Kidney glomerular epithelial cell (primary cell): ENCODE results near the gene LRRC4.

Experiments
- DNase-seq: peaks from one replicate; lab custom pipeline; 2025; lab: John Stamatoyannopoulos, UW

LRRC4 gene

DNA sequence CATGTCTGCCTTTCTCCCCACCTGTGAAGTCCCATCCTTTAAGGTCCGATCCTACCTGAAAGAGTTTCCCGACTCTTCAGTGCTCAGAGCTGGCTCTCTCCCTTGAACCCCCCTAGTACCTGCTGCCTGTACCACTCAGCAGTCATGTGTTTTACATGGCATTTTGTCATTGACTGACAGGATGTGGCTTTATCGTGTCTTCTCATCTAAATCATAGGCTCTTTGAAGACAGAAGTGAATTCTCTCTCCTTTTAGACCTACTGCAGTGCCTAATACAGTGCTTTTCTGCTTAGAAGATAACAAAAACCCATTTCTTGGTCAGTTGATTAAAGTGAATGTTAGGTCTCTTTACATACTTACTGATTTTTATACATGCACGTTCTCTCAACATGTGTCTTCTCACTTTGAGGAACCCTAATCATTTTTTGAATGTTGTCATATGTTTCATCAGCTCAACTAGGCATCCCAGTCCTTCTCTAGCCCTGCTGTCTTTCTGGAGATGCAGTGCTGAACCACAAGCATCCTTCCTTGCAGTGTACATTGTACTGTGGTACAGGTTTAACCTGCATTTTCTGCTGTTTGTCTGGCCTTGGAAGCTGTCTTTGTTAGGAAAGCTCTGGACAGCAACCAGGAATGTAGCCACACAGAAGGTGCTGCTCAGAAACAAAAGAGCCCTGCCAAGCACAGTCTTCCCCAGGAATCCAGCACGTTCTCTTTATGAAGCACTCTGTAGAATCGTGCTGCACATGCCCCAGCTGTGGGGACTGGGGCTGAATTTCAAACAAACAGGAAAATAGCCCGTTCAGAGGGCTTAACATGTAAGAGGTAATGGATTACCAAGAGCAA is 28.1 kb upstream of the LRRC4 start:
- no peak for DNase-seq

DNA sequence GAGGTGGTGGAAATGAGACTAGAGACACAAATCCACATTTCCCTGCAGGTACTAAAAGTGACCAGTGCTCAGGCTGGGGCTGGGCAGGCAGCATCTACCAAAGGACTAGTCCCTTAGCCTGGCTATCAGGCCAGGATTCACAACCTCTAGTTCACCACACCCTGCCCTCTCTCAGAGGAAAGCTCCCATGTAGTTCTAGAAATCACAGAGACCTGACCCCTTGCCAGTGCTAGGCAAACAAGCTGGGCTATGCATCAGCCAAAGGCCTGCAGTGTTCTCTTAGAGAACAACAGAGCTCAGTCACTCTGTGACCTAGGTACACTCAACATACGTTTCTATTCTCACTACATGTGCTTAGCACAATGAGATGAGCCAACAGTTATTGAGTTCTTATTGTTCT is 26.7 kb upstream of the LRRC4 start:
- no peak for DNase-seq

DNA sequence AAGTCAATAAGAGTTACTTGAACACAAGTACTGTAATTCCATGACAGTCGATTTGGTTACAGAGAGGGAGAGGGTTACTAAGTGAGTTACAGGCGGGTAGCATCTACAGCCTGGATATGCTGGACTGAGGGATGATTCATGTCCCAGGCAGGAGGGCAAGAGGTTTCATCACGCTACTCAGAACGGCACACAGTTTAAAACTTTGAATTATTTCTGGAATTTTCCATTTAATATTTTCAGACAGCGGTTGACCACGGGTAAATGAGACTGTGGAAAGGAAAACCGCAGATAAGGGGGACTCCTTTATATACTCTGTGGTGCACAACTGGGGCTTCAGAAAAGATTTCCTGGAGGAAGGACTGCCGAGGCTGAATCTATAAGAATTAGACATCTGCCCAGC is 25.7 kb upstream of the LRRC4 start:
- DNase-seq = no peak

DNA sequence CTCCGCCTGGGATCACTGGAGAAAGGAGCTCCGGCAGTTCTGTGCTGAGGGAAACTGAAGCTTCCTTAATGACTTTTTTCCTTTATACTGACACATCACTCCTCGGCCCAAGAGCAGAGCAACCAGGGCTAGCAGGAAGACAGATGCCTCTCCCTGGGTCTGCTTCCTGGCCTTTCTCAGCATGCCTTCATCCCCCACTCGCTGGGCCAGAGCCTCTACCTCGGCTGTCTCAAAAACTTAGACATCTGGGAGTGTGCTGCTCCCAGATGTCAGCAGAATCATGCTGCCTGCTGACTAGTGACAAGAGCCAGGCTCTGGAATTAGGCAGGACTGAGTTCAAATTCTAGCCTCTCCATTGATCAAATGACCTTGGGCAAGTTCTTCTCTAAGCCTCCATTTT is 24.4 kb upstream of the LRRC4 start:
- no peak for DNase-seq

DNA sequence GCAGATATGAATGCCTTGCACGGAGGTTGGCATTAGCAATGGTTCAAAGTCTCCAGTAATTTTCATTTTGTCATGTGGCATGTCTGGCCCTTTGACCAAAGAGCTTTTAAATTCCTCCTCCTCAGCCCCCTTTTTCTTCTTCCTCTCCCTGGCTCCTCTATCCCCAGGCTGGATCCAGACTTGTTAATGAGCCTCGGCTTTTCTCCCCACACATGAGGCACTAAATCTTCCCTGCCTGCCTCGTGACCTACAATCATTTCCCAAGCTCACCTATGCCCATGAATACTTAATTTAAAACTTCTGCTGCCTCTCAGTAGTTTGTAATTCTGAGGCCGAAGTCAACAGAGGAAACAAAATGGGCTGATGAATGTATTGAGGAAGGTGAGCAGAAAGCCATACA is 23.3 kb upstream of the LRRC4 start:
- DNase-seq = no peak

DNA sequence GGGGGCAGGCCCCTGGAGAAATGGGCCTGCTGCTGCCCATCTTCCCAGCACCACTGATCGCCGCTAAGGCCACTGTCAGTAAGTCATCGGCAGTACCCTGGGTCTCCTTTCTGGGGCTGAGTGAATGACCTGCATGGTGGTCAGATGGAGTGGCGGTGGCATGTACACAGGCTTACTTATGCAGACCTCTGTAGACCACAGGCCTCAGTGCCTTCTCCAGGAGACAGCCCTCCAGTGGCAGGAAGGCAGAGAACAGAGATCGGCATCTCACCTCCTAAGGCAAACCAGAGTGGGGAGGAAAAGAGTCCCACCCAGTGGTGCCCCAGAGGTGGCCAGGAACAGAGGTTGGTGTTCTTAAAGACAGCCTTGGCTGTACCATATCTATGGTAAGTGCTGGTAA is 22.8 kb upstream of the LRRC4 start:
- no peak for DNase-seq

DNA sequence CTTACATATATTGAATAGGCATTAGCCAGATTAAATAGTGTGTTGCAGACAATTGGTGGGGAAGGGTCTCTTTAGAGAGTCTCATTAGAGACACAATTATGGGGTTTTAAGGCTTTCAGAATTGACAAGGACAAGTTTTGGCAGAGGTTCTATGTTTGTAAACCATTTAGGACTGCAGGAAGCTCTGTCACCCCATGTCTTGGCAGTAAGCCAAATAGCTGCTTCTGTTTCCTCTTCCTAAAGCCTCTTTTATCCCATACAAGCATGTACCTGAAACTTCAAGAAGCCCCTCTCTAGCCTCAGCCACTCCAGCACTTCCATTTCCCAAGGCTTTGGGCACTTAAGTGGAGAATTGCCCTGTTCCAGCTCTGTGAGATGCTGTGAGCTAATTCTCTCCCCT is 21.8 kb upstream of the LRRC4 start:
- no peak for DNase-seq

DNA sequence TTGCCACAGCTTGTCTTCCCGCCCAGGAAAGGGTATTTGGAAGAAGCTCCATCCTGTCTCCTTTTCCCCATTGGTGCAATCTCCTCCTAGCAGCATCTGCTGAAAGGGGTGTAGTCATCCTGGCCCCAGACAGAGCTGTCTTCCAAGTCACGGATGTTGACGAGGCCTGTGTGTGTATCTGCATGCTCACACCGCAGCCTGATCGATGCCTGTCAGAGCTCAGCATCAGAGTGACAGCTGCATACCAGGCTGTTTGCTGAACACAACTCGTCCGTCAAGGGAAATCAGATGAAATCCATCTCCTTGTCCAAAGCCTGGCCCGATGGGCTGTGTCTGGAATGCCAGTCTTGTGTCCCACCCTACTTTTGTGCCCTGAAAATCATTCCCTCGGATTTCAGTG is 21.2 kb upstream of the LRRC4 start:
- DNase-seq = no peak

DNA sequence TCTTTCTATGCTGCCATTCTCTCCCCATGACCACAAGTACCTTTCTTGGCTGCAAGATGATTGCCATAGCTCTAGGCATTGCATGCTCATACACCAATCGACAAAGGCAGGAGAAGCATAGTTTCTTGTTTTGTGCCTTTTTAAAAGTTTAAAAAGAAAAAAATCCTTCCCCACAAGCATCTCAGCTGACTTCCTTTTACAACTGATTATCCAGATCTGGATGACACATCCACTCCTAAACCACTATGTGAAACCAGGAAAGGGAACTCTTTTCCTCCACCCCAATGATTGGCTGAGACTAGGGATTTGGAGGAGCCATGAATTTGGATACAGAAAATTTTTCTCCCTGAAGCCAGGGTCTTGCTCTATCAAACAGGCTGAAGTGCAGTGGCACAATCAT is 14.5 kb upstream of the LRRC4 start:
- DNase-seq = peak; percentile 18

DNA sequence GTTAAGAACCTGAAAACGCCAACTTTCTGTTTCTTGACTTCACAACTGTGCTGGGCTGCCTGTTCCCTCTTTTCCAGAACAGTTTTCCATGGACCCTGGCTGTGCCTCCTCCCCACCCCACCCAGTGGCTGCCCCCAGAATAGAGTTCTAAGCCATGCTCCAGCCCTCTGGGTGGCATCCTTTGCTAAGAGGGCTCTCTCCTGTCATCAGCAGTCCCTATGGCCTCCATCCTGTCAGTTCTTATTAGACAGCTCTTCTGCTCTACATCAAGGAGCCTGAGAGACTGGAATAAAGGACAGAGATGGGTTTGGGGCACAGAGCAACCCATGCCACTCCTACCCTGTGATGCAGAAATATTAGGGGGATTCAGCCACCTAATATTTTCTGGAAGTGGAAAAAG is 13.9 kb upstream of the LRRC4 start:
- no peak for DNase-seq

DNA sequence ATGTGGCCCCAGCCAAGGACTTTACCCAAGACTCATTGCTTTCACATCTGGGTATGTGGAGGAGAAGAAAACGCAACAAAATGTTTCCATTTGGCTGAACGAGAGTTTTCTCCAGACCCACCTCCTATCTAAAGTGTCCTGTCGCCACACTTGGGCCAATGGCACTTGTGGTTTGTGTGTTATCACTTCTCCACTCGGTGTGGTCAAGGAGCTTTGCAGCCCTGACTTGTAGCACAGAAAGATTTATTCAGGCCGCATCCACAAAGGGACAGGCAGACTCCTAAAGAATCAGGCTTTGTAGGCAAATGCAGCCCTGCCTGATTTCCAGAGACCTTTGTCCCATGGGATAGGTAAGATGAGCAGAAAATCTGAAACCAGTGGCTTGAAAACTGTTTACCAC is 12.8 kb upstream of the LRRC4 start:
- DNase-seq = no peak

DNA sequence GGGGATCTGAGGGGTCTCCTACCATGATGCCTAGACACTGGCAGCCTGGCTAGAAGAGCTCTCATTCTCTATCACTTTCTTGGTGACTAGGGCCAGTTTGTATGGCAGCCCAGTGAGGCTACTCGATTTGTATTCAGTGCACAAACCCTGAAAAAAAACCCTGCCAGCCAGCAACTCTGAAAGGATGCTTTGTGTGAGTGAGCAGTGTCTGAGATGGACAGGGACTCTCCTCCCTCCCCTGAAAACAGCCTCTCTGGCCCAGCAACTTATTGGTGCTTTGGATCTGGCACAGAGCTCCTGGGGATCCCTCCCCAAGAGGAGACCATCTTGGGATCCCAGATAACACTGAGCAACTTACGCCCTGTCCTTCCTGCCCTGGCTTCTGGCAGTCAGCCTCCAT is 10.8 kb upstream of the LRRC4 start:
- no peak for DNase-seq

DNA sequence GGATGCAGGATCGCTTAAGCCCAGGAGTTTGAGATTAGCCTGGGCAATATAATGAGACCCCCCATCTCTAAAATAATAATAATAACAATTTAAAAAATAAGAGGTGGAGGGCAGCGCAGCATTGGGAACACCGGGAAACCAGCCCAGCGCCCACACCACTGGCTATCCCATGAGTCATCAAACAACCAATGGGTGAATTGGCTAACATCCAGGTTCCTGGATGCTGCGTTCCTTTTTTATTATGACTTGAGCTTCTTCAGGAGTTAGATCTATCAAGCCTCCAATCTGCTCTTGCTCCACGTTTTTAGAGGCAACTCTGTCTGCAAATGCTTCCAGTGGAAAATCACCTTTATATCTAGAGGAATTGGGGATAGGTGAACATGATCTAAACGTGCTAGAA is 10.0 kb upstream of the LRRC4 start:
- peak; percentile 18 for DNase-seq

DNA sequence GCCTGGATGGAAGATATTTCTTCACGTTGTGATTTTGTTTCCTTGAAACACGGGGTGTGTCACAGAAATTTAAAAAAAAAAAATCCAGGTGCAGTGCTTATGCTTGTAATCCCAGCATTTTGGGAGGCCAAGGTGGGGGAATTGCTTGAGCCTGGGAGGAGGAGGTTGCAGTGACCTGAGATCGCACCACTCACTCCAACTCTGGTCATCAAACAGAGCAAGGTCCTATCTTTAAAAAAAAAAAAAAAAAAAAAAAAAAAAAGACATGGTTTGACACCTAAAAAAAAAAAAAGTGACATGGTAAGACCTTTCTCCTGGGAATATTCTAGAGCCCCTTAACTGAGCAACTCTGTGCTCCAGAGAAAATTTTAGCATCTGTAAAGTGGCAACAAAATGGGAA is 9.0 kb upstream of the LRRC4 start:
- no peak for DNase-seq

DNA sequence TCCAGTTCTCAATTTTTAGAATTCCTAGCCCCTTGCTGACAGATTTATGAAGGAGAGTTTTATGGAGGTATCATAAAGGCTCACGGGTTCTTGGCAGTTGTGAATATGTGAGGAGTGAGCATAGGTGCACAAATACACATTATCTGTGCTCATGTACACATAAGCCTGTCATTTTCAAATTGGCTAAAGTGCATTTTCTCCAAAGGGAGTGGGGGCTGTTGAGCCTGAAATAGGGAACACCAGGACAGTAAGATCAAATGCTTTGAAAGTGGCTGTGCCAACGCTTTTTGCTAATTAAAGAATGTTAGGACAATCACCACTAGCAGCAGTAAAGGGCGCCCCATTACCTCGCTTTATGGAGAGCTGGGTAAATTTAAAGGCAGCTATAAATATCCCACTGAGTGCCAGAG is 8.3 kb upstream of the LRRC4 start:
- DNase-seq = no peak

DNA sequence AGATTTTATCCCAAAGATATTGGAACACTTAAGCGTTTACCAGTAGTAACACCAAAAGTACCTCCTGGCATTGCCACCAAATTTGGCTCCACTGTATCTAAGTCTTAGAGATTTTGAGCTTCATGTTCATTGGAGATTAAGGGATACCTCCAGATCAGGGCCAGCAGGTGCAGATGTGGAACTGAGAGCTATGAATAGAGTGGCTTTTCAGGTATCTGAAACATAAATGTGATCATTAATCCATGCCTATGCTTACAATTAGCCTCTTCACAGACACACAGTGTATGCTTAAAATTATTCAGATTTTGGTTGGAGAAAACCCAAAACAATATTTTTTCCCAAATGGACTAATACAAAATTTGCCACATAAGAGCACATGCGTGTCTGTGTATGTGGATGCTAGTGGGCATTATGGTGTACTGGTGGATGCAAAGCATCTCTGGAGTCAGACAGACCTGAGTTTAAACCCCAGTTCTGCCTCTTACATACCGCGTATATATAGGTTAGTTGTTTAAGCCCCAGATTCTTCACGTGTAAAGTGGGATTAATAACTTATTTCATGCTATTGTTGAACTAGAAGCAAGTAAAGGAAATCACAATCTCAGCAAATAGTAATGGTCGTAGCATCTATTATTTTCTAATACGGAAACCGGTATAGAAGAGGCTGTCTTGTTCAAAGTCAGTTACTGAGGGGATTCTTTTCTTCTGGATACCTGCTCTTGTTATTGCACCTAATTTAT is 6.8 kb upstream of the LRRC4 start:
- DNase-seq = no peak

DNA sequence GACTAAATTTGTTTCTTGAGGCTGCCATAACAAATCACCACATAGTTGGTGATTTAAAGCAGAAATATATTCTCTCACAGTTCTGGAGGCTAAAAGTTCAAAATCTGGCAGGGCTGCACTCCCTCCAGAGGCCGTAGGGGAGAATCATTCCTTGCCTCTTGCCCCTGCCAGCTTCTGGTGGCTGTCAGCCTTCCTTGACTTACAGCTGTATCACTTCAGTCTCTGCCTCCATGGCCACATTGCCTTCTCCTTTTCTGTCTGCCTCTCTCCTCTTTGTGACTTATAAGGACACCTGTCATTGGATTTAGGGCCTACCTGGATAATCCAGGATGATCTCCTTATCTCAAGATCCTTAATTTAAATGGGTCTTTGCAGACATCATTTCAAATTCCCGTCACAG is 5.8 kb upstream of the LRRC4 start:
- DNase-seq = no peak

DNA sequence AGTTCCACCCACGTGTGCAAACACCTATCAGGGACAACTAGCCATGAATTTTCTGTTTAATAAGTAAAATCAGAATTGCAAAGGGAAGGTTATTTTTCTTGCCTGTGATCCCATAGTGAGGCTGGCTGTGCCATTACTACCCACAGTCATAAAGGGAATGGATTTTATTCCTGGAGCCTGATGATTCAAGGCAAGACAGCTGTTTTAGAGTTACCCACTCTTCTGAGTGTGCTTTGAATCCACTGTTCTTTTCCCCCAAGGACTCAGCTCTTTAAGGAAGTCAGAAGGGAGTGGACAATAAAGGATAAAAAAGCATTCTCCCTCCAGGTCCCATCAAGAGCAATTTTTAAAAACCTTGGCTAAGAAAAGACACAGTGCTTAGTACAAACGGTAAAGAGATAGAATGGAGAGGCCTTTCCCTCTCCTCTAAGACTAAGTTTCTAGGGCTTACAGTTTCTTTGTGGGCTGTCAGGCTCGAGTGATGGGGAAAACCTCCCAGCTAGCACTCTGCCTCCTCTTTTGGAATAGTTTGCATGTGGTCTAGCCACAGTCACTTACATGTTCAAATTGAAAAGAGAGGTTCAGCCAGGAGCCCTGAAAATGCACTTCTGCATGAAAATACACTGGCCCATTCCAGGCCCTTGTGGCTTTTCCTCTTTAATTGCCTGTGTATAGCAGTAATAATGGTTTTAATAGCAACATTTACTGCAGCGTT is 5.1 kb upstream of the LRRC4 start:
- no peak for DNase-seq

DNA sequence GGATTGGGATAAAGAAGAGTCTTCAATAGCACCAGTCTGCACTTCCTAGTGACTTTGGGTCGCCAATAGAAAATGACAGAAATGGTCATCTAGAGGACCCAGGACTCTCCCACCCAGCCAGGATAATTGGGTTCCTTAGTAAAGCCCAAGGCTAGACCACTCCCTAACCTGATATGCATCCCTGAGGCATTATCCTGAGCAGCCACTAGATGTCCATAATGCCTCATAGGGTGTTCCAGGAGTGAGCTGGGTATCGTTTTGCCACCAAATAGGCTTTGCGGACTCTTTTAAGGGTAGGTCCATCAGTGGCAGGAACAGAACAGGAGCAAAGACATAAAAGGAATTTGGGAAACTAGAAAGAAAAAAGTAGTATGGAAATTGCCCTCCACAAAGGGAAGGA is 4.5 kb upstream of the LRRC4 start:
- no peak for DNase-seq

DNA sequence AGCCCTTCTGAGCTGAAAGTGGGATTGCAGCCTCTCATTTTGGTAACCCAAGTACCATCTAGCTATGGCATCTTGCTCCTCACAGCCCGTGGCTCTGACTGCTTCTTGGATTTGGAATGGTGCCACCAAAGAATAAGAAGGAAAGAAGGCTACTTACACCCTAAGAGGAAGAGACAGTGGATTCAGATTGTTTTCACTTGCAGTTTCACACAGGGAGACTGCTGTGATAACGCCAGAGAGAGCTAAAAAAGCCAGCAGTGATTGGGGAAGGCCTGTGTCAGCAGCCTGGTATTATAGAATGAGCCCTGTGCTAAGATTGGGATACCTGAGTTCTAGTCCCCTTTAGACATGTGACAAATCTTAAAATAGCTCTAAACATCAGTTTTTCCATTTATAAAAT is 3.6 kb upstream of the LRRC4 start:
- no peak for DNase-seq

DNA sequence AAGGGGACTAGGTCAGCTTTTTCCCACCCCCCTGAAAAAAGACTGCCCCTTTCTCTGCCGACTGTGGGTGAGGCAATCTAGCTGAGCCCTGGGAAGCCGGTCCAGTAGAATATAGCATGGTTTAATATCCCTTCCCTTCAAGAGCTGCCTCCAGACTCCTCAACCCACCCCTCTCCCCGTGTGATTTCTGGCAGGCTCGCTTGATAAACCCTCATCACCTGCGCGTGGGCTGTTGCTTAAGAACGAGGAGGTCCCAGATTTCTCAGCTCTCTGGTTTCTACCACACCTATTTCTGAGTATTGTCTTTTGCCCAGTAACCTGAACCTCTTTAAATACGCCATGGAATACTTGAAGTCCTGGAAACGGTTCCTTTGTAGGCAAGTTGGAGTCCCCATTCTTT is 2.0 kb upstream of the LRRC4 start:
- no peak for DNase-seq

DNA sequence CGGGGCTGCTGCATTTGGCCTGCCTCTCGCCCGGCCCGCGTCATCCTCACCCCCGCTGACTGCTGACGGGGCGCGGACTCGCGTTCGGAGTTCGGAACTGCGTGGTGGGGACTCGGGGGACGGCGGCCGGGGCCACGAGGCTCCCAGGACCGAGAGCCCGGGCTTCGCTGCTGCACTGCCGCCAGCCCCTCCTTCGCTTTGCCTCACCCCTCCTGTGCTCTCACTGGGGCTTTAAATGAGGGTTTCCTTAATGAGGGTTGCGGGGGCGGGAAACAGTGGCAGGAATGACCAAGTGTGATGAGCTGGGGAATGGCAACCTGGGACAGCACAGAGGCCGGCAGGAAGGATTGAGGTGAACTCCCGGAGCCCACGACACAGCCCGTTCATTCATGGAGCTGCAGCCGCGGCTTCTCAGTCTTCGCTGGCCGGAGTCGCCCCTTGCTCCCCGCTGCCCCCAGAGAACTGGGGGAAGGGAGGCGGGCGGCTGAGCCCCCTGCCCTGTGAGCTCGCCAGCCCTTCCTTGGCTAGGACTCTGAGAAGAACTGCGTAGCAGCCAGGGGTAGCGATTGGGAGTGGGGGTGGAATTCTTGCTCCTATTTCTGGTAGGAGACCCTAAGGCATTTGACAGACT is 1.5 kb upstream of the LRRC4 start:
- no peak for DNase-seq
